Smooth muscle cell (in vitro differentiated cells): ENCODE results near the gene SPATA2. TPM values are rescaled to one million over a fixed set of nuclear protein-coding genes. Genes with fewer than 3 reads are reported as not detected.

Experiments
- DNase-seq: peaks from one replicate; lab custom pipeline; 2025; ENCODE audit not compliant: unreplicated experiment; lab: John Stamatoyannopoulos, UW
- H2AFZ ChIP-seq: fragments of 200-600 bp; sonication (generic); 2 replicates; pipeline ENCODE4 v1.6.0; 2016; ENCODE audit warnings: antibody characterized with exemption, low read depth, mild to moderate bottlenecking
- H3F3A ChIP-seq: fragments of 200-600 bp; sonication (generic); 2 replicates; pipeline ENCODE4 v1.6.0; 2017; ENCODE audit warnings: antibody characterized with exemption, low read depth
- H3K27ac ChIP-seq: fragments of 200-600 bp; sonication (generic); 2 replicates; pipeline ENCODE4 v1.5.1; 2016; ENCODE audit warnings: low read depth, mild to moderate bottlenecking
- H3K27me3 ChIP-seq: fragments of 200-600 bp; sonication (generic); 2 replicates; pipeline ENCODE4 v1.6.1; 2016; ENCODE audit warnings: low read depth, mild to moderate bottlenecking
- H3K36me3 ChIP-seq: fragments of 200-600 bp; sonication (generic); 2 replicates; pipeline ENCODE4 v1.5.1; 2016; ENCODE audit warnings: low read depth
- H3K4me1 ChIP-seq: fragments of 200-600 bp; sonication (generic); 2 replicates; pipeline ENCODE4 v1.5.1; 2016; ENCODE audit warnings: low read depth
- H3K4me2 ChIP-seq: fragments of 200-600 bp; sonication (generic); 2 replicates; pipeline ENCODE4 v1.6.0; 2016; ENCODE audit warnings: mild to moderate bottlenecking
- H3K4me3 ChIP-seq: fragments of 200-600 bp; sonication (generic); 2 replicates; pipeline ENCODE4 v1.5.1; 2016; ENCODE audit warnings: mild to moderate bottlenecking
- H3K79me2 ChIP-seq: fragments of 200-600 bp; sonication (generic); 2 replicates; pipeline ENCODE4 v1.6.0; 2016; ENCODE audit warnings: low read depth, mild to moderate bottlenecking
- H3K9ac ChIP-seq: fragments of 200-600 bp; sonication (generic); 2 replicates; pipeline ENCODE4 v1.6.0; 2016; ENCODE audit warnings: low read depth
- H3K9me3 ChIP-seq: fragments of 200-600 bp; sonication (generic); replicated peaks from 2 replicates; pipeline ENCODE4 v1.5.1; 2016; ENCODE audit warnings: low read depth
- H4K20me1 ChIP-seq: fragments of 200-600 bp; sonication (generic); 2 replicates; pipeline ENCODE4 v1.6.0; 2016; ENCODE audit warnings: low read depth
- WGBS: methylation state at CpG from one replicate; pipeline ENCODE4 v1.1.7; 2016; ENCODE audit warnings: low lambda C conversion rate; 5-methylcytosine and 5-hydroxymethylcytosine counted together
- polyA plus RNA-seq: library from polyadenylated mRNA; unstranded; fragments of >200 nt; fragmentation: Nextera tagmentation; extraction: Ambion mirVana; gene quantifications from 2 replicates; pipeline ENCODE4 v1.2.1, GENCODE V29; 2016
- total RNA-seq: library from RNA; depleted of rRNA; stranded (reverse); fragments of >200 nt; gene quantifications from 2 replicates; pipeline ENCODE4 v1.2.3, GENCODE V29; 2014
- TF ChIP-seq, protein P1 (sequence below): fragments of 200-600 bp; sonication (generic); IDR thresholded peaks from 2 replicates; pipeline ENCODE4 v1.5.1; 2017; ENCODE audit warnings: borderline replicate concordance, mild to moderate bottlenecking, antibody characterized with exemption; ENCODE audit not compliant: insufficient read depth, poor library complexity, severe bottlenecking

The SPATA2 gene
- total and polyA plus RNA-seq, 2 experiments from 2014 or later, result 3.9 to 9.9 TPM

GRCh38 chr20:49859807-49860206, 55.5 kb downstream of the SPATA2 start:
- Histone ChIP-seq H3K27me3 (no peaks in the 10 kb centered on the region), H3K4me2 (no peak overlapping the region), H3F3A (no peaks in the 10 kb centered on the region), H3K9me3 (no peaks in the 10 kb centered on the region), H3K36me3 (no peaks in the 10 kb centered on the region), H4K20me1 (no peaks in the 10 kb centered on the region), H3K79me2 (no peaks in the 10 kb centered on the region), H2AFZ (no peak overlapping the region), H3K4me3 (no peak overlapping the region), H3K4me1 (no peaks in the 10 kb centered on the region), H3K27ac (no peak overlapping the region), H3K9ac (no peak overlapping the region)
- TF ChIP-seq, protein P1, sequence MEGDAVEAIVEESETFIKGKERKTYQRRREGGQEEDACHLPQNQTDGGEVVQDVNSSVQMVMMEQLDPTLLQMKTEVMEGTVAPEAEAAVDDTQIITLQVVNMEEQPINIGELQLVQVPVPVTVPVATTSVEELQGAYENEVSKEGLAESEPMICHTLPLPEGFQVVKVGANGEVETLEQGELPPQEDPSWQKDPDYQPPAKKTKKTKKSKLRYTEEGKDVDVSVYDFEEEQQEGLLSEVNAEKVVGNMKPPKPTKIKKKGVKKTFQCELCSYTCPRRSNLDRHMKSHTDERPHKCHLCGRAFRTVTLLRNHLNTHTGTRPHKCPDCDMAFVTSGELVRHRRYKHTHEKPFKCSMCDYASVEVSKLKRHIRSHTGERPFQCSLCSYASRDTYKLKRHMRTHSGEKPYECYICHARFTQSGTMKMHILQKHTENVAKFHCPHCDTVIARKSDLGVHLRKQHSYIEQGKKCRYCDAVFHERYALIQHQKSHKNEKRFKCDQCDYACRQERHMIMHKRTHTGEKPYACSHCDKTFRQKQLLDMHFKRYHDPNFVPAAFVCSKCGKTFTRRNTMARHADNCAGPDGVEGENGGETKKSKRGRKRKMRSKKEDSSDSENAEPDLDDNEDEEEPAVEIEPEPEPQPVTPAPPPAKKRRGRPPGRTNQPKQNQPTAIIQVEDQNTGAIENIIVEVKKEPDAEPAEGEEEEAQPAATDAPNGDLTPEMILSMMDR, result no peak
- DNase-seq, result no peak

- Histone ChIP-seq H3K36me3 (no peaks in the 10 kb centered on the region), H3K79me2 (no peaks in the 10 kb centered on the region), H3K9ac (no peak overlapping the region), H2AFZ (no peak overlapping the region), H3K4me2 (no peak overlapping the region), H3K9me3 (no peaks in the 10 kb centered on the region), H3K4me3 (no peak overlapping the region), H3K4me1 (no peaks in the 10 kb centered on the region), H3K27ac (no peak overlapping the region), H3F3A (no peaks in the 10 kb centered on the region), H3K27me3 (no peaks in the 10 kb centered on the region), H4K20me1 (no peaks in the 10 kb centered on the region)
- 95% methylated on average over 6 of the region's 6 CpGs for WGBS
- TF ChIP-seq, protein P1, result no peak
- no peak for DNase-seq
Observed at GRCh38 chr20:49859011-49859410, 56.3 kb downstream of the SPATA2 start.

DNA sequence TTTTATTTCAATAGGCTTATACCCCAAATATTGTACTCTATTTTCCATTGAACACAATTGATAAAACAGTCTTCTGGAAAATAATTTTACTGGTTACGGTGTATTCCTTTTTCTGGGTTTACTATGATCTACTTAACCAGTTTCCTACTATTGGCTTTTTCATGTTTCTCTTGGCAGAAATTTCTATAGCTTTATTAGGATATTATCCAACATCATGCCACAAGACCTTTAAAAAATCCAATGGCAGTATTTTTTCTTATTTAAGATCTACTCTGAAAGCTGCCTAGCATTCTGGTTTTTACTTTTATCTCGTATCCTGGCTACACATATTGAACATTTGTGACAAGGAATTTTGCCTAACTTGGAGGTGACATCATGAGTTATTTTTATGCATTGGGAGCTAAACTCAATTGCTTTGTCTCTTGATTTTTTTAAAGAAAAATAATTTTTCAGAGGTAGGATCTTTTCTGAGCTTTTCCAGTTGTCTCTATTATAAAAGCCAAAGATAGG, 57.2 kb downstream of the SPATA2 start:
- TF ChIP-seq, protein P1, result no peak
- DNase-seq, result no peak
- no peaks in the 10 kb centered on the region for H4K20me1 ChIP-seq
- no peaks in the 10 kb centered on the region for H3K36me3 ChIP-seq
- no peaks in the 10 kb centered on the region for H3F3A ChIP-seq
- H3K4me3 ChIP-seq, result no peak overlapping the region
- no peaks in the 10 kb centered on the region for H3K27me3 ChIP-seq
- H3K9me3 ChIP-seq, result no peaks in the 10 kb centered on the region
- WGBS, result 95% methylated on average over 2 of the region's 2 CpGs
- no peak overlapping the region for H2AFZ ChIP-seq
- H3K27ac ChIP-seq, result no peak overlapping the region
- H3K4me2 ChIP-seq, result no peak overlapping the region
- H3K79me2 ChIP-seq, result no peaks in the 10 kb centered on the region
- no peak overlapping the region for H3K9ac ChIP-seq
- H3K4me1 ChIP-seq, result no peaks in the 10 kb centered on the region

DNA sequence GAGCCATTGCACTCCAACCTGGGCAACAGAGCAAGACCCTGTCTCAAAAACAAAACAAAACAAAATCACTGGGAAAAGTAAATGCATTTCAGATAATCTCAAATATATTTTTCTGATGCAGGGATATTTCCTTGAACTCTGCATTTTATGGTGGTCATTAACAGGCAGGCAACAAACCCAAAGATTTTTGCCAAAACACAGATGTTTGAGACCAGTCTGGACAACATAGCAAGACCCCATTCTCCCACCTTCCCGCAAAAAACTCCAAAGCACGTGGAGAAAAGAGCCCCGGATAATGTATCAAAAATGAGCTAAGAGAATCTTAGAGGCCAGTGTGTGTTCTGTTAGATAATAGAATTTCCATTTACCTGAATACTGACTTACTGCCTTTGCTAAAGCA, 58.4 kb downstream of the SPATA2 start:
- H3K9ac ChIP-seq, result no peak overlapping the region
- no peak overlapping the region for H3K4me2 ChIP-seq
- H3K9me3 ChIP-seq, result no peaks in the 10 kb centered on the region
- H3K4me1 ChIP-seq, result no peaks in the 10 kb centered on the region
- DNase-seq, result no peak
- no peaks in the 10 kb centered on the region for H3K79me2 ChIP-seq
- no peaks in the 10 kb centered on the region for H3K27me3 ChIP-seq
- 99% methylated on average over 3 of the region's 3 CpGs for WGBS
- no peak overlapping the region for H2AFZ ChIP-seq
- H4K20me1 ChIP-seq, result no peaks in the 10 kb centered on the region
- no peaks in the 10 kb centered on the region for H3F3A ChIP-seq
- no peaks in the 10 kb centered on the region for H3K36me3 ChIP-seq
- H3K27ac ChIP-seq, result no peak overlapping the region
- TF ChIP-seq, protein P1, result no peak
- no peak overlapping the region for H3K4me3 ChIP-seq
